HEK293T (cell line): ENCODE data around the gene CDH26.

Experiments
- CTBP1 ChIP-seq: fragments of 450-650 bp; IDR thresholded peaks from 2 replicates; pipeline ENCODE4 v1.6.1; 2016; ENCODE audit warnings: borderline replicate concordance
- FOXA1 ChIP-seq: fragments of 450-650 bp; IDR thresholded peaks from 2 replicates; pipeline ENCODE4 v1.6.1; 2016; ENCODE audit warnings: mild to moderate bottlenecking
- FOXM1 ChIP-seq: fragments of 450-650 bp; IDR thresholded peaks from 2 replicates; pipeline ENCODE4 v1.6.1; 2017; ENCODE audit warnings: mild to moderate bottlenecking, borderline replicate concordance
- LEF1 ChIP-seq: fragments of 450-650 bp; IDR thresholded peaks from 2 replicates; pipeline ENCODE4 v1.6.1; 2017; ENCODE audit warnings: mild to moderate bottlenecking, borderline replicate concordance
- SP1 ChIP-seq: fragments of 450-650 bp; IDR thresholded peaks from 2 replicates; pipeline ENCODE4 v1.6.1; 2017
- SUZ12 ChIP-seq: fragments of 450-650 bp; IDR thresholded peaks from 2 replicates; pipeline ENCODE4 v1.6.1; 2016; ENCODE audit warnings: mild to moderate bottlenecking
- ZNF384 ChIP-seq: fragments of 450-650 bp; IDR thresholded peaks from 2 replicates; pipeline ENCODE4 v1.6.1; 2016
- TF ChIP-seq, protein P1 (sequence below): fragments of 450-650 bp; IDR thresholded peaks from 2 replicates; pipeline ENCODE4 v1.6.1; 2016

- TF ChIP-seq SP1 (no peak), FOXM1 (no peak), SUZ12 (no peak), CTBP1 (no peak), LEF1 (no peak), FOXA1 (no peak), ZNF384 (peak; percentile 94)
- TF ChIP-seq, protein P1, sequence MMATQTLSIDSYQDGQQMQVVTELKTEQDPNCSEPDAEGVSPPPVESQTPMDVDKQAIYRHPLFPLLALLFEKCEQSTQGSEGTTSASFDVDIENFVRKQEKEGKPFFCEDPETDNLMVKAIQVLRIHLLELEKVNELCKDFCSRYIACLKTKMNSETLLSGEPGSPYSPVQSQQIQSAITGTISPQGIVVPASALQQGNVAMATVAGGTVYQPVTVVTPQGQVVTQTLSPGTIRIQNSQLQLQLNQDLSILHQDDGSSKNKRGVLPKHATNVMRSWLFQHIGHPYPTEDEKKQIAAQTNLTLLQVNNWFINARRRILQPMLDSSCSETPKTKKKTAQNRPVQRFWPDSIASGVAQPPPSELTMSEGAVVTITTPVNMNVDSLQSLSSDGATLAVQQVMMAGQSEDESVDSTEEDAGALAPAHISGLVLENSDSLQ: no peak
Observed at GRCh38 chr20:59948828-59949720, 9.1 kb upstream of the CDH26 start.
